Measurements from ENCODE around the gene CCNL2.
A peak's percentile ranks its signal among the peaks of the same experiment; 100 is the strongest.

CCNL2 gene

DNA sequence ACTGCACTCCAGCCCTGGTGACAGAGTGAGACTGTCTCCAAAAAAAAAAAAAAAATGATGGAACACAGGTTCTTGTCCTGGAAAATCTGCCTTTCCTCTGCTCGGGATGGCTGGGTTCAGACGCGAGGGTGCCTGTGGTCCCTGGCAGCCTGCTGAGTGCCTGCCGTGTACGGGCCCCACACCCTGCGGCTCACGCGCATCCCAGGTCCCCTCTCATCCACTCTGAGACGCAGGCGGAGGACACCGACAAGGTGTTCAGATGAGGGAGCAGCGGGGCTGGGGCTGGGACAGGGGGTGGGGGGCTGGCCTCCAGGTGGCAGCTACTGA lies 26.3 kb upstream of the CCNL2 start:
- H2BK5ac ChIP-seq (ENCODE audit: low read depth, low read length, poor library complexity, severe bottlenecking): no peak overlapping the region
- no peak overlapping the region for H2BK120ac ChIP-seq (ENCODE audit: low read depth, low read length)
- H3K4me2 ChIP-seq (ENCODE audit: low read length, poor library complexity, severe bottlenecking): no peak overlapping the region
- no peak overlapping the region for H3K14ac ChIP-seq (ENCODE audit: low read length in 2 of 2)
- peaks cover 4 to 5% of the 10 kb centered on the region in 2 experiments for H3K27me3 ChIP-seq (ENCODE audit: control insufficient read depth in 1 of 2, insufficient read depth in 1 of 2, low read length in 2 of 2)
- no peak overlapping the region for H3K18ac ChIP-seq (ENCODE audit: low read depth in 1 of 2, low read length in 2 of 2)
- H3K4me3 ChIP-seq (ENCODE audit: insufficient read depth in 1 of 2, low read depth in 1 of 2, low read length in 2 of 2): no peak overlapping the region
- no peak for DNase-seq
- no peak overlapping the region for H3K23ac ChIP-seq (ENCODE audit: low read length in 2 of 2)
- H2BK12ac ChIP-seq (ENCODE audit: low read length in 2 of 2): no peak overlapping the region
- no peak overlapping the region for H4K91ac ChIP-seq (ENCODE audit: low read length)
- H2AFZ ChIP-seq (ENCODE audit: low read depth, low read length): no peak overlapping the region
- WGBS: 84% methylated on average over 12 of the region's 12 CpGs
- no peak overlapping the region for H2BK15ac ChIP-seq (ENCODE audit: low read depth, poor library complexity, severe bottlenecking)
- H3K36me3 ChIP-seq (ENCODE audit: control insufficient read depth in 1 of 2, insufficient read depth in 2 of 2, low read depth in 1 of 2, low read length in 2 of 2): no peaks in the 10 kb centered on the region
- H3K9me3 ChIP-seq (ENCODE audit: control insufficient read depth, low read length): no peaks in the 10 kb centered on the region
- H2AK5ac ChIP-seq (ENCODE audit: low read length, severe bottlenecking): no peak overlapping the region
- peaks cover 27% of the 10 kb centered on the region for H3K4me1 ChIP-seq (ENCODE audit: control insufficient read depth, insufficient read depth, low read depth, low read length)
- H3K27ac ChIP-seq (ENCODE audit: low read length, poor library complexity, severe bottlenecking): no peak overlapping the region
- H3K79me1 ChIP-seq (replicated peaks; ENCODE audit: low read length, poor library complexity, severe bottlenecking): no peaks in the 10 kb centered on the region
- H3K9ac ChIP-seq (ENCODE audit: low read length): no peak overlapping the region
- no peak overlapping the region for H4K8ac ChIP-seq (ENCODE audit: low read length)
- H3K4ac ChIP-seq (ENCODE audit: low read depth in 1 of 2, low read length in 2 of 2): no peak overlapping the region

DNA sequence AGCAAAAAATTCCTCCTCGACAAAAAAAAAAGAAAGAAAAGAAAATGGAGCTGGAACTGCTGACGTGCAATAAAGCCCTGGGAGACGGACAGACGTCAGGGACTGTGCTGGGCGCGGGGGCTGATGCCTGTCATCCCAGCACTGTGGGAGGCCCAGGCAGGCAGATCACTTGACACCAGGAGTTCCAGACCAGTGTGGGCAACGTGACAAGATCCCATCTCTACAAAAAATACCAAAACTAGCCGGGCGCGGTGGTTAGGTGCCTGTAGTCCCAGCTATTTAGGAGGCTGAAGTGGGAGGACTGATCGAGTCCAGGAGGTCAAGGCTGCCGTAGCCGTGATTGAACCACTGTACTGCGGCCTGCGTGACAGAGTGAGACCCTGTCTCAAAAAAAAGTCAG lies 25.6 kb upstream of the CCNL2 start:
- Histone ChIP-seq H3K9me3 (ENCODE audit: control insufficient read depth, low read length) (no peaks in the 10 kb centered on the region), H3K4me3 (ENCODE audit: insufficient read depth in 1 of 2, low read depth in 1 of 2, low read length in 2 of 2) (no peak overlapping the region), H2AK5ac (ENCODE audit: low read length, severe bottlenecking) (no peak overlapping the region), H2BK12ac (ENCODE audit: low read length in 2 of 2) (no peak overlapping the region), H2BK15ac (ENCODE audit: low read depth, poor library complexity, severe bottlenecking) (no peak overlapping the region), H3K79me1 (replicated peaks; ENCODE audit: low read length, poor library complexity, severe bottlenecking) (no peaks in the 10 kb centered on the region), H2BK5ac (ENCODE audit: low read depth, low read length, poor library complexity, severe bottlenecking) (no peak overlapping the region), H3K4me2 (ENCODE audit: low read length, poor library complexity, severe bottlenecking) (no peak overlapping the region), H4K91ac (ENCODE audit: low read length) (peak overlapping the region; percentile 75), H3K14ac (ENCODE audit: low read length in 2 of 2) (no peak overlapping the region), H4K8ac (ENCODE audit: low read length) (no peak overlapping the region), H3K4me1 (ENCODE audit: control insufficient read depth, insufficient read depth, low read depth, low read length) (peaks cover 26% of the 10 kb centered on the region), H3K27me3 (ENCODE audit: control insufficient read depth in 1 of 2, insufficient read depth in 1 of 2, low read length in 2 of 2) (peaks cover 4 to 5% of the 10 kb centered on the region in 2 experiments), H2AFZ (ENCODE audit: low read depth, low read length) (no peak overlapping the region), H3K36me3 (ENCODE audit: control insufficient read depth in 1 of 2, insufficient read depth in 2 of 2, low read depth in 1 of 2, low read length in 2 of 2) (no peaks in the 10 kb centered on the region), H2BK120ac (ENCODE audit: low read depth, low read length) (no peak overlapping the region), H3K9ac (ENCODE audit: low read length) (no peak overlapping the region), H3K27ac (ENCODE audit: low read length, poor library complexity, severe bottlenecking) (no peak overlapping the region), H3K23ac (ENCODE audit: low read length in 2 of 2) (no peak overlapping the region), H3K4ac (ENCODE audit: low read depth in 1 of 2, low read length in 2 of 2) (no peak overlapping the region), H3K18ac (ENCODE audit: low read depth in 1 of 2, low read length in 2 of 2) (no peak overlapping the region)
- WGBS: 93% methylated on average over 14 of the region's 15 CpGs
- DNase-seq: no peak

DNA sequence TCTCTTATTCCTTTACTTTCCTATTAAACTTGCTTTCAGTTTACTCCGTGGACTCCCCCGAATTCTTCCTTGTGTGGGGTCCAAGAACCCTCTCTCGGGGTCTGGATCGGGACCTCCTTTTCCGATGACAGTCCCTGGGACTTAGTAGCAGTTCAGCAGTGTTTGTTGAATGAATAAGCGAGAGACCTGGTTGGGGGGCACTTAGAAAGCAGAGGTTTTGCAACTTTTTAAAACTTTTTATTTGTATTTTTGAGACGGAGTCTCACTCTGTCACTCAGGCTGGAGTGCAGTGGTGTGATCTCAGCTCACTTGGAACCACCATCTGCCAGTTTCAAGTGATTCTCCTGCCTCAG lies 24.1 kb upstream of the CCNL2 start:
- Histone ChIP-seq H3K4ac (ENCODE audit: low read depth in 1 of 2, low read length in 2 of 2) (no peak overlapping the region), H2BK120ac (ENCODE audit: low read depth, low read length) (no peak overlapping the region), H2BK12ac (ENCODE audit: low read length in 2 of 2) (no peak overlapping the region), H3K23ac (ENCODE audit: low read length in 2 of 2) (no peak overlapping the region), H3K4me2 (ENCODE audit: low read length, poor library complexity, severe bottlenecking) (no peak overlapping the region), H3K4me3 (ENCODE audit: insufficient read depth in 1 of 2, low read depth in 1 of 2, low read length in 2 of 2) (no peak overlapping the region), H3K4me1 (ENCODE audit: control insufficient read depth, insufficient read depth, low read depth, low read length) (peaks cover 29% of the 10 kb centered on the region), H2AFZ (ENCODE audit: low read depth, low read length) (no peak overlapping the region), H3K79me1 (replicated peaks; ENCODE audit: low read length, poor library complexity, severe bottlenecking) (no peaks in the 10 kb centered on the region), H3K9me3 (ENCODE audit: control insufficient read depth, low read length) (no peaks in the 10 kb centered on the region), H2BK5ac (ENCODE audit: low read depth, low read length, poor library complexity, severe bottlenecking) (no peak overlapping the region), H3K36me3 (ENCODE audit: control insufficient read depth in 1 of 2, insufficient read depth in 2 of 2, low read depth in 1 of 2, low read length in 2 of 2) (no peaks in the 10 kb centered on the region), H3K27ac (ENCODE audit: low read length, poor library complexity, severe bottlenecking) (no peak overlapping the region), H3K27me3 (ENCODE audit: control insufficient read depth in 1 of 2, insufficient read depth in 1 of 2, low read length in 2 of 2) (peaks cover 4 to 5% of the 10 kb centered on the region in 2 experiments), H2BK15ac (ENCODE audit: low read depth, poor library complexity, severe bottlenecking) (no peak overlapping the region), H4K91ac (ENCODE audit: low read length) (no peak overlapping the region), H4K8ac (ENCODE audit: low read length) (no peak overlapping the region), H3K14ac (ENCODE audit: low read length in 2 of 2) (no peak overlapping the region), H3K9ac (ENCODE audit: low read length) (no peak overlapping the region), H2AK5ac (ENCODE audit: low read length, severe bottlenecking) (no peak overlapping the region), H3K18ac (ENCODE audit: low read depth in 1 of 2, low read length in 2 of 2) (no peak overlapping the region)
- 99% methylated on average over 7 of the region's 7 CpGs for WGBS
- DNase-seq: no peak

DNA sequence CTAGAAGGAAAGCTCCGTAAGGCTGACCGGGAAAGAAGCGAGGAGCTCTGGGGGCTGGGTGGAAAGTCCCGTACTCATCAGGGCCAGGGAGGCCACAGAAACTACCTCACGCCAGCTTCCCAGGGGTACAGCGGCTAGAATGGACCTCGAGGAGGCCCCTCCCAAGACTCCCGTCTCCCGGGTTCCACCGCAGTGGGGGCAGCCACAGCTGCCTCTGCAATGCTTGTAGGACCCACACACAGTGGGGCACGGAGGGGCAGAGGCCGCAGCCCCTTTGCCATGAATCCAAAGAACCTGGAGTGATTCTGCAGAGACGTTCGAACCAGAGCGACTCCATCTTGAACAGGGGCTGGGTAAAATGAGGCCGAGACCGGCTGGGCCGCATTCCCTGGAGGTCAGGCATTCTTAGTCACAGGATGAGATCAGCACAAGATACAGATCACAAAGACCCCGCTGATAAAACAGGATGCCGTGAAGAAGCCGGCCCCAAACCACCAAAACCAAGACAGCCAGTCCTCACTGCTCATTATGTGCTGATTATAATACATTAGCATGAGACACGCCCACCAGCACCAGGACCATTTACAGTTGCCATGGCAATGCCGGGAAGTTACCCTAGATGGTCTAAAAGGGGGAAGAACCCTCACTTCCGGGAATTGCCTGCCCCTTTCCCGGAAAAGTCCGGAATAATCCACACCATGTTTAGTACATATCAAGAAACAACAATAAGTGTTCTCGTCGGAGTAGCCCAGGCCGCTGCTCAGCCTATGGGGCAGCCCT lies 23.5 kb upstream of the CCNL2 start:
- Histone ChIP-seq H3K9me3 (ENCODE audit: control insufficient read depth, low read length) (no peaks in the 10 kb centered on the region), H2BK15ac (ENCODE audit: low read depth, poor library complexity, severe bottlenecking) (no peak overlapping the region), H3K9ac (ENCODE audit: low read length) (no peak overlapping the region), H2AK5ac (ENCODE audit: low read length, severe bottlenecking) (no peak overlapping the region), H4K91ac (ENCODE audit: low read length) (no peak overlapping the region), H3K4me2 (ENCODE audit: low read length, poor library complexity, severe bottlenecking) (no peak overlapping the region), H3K27me3 (ENCODE audit: control insufficient read depth in 1 of 2, insufficient read depth in 1 of 2, low read length in 2 of 2) (peaks cover 4 to 5% of the 10 kb centered on the region in 2 experiments), H3K4ac (ENCODE audit: low read depth in 1 of 2, low read length in 2 of 2) (no peak overlapping the region), H3K4me3 (ENCODE audit: insufficient read depth in 1 of 2, low read depth in 1 of 2, low read length in 2 of 2) (no peak overlapping the region), H4K8ac (ENCODE audit: low read length) (no peak overlapping the region), H2BK120ac (ENCODE audit: low read depth, low read length) (no peak overlapping the region), H2AFZ (ENCODE audit: low read depth, low read length) (no peak overlapping the region), H3K79me1 (replicated peaks; ENCODE audit: low read length, poor library complexity, severe bottlenecking) (no peaks in the 10 kb centered on the region), H3K23ac (ENCODE audit: low read length in 2 of 2) (no peak overlapping the region), H3K27ac (ENCODE audit: low read length, poor library complexity, severe bottlenecking) (no peak overlapping the region), H3K18ac (ENCODE audit: low read depth in 1 of 2, low read length in 2 of 2) (no peak overlapping the region), H3K4me1 (ENCODE audit: control insufficient read depth, insufficient read depth, low read depth, low read length) (peaks cover 30% of the 10 kb centered on the region), H2BK5ac (ENCODE audit: low read depth, low read length, poor library complexity, severe bottlenecking) (no peak overlapping the region), H3K36me3 (ENCODE audit: control insufficient read depth in 1 of 2, insufficient read depth in 2 of 2, low read depth in 1 of 2, low read length in 2 of 2) (no peaks in the 10 kb centered on the region), H2BK12ac (ENCODE audit: low read length in 2 of 2) (peak overlapping the region in 1 of 2 experiments; percentile 24), H3K14ac (ENCODE audit: low read length in 2 of 2) (no peak overlapping the region)
- peak; percentile 28 for DNase-seq
- 69% methylated on average over 29 of the region's 29 CpGs for WGBS

Measured in mesenchymal stem cell (in vitro differentiated cells and primary cell).